NCI-H226 (cell line): ENCODE results near the gene OGDH.
"Not testable (repeated sequence)": the region's sequence is repeated elsewhere in the genome, so short reads cannot be mapped to it uniquely, and the experiment has no call there.

ENCODE experiments used
- DNase-seq: peaks from one replicate; pipeline ENCODE4 v3.0.0-alpha.2; 2015

Gene OGDH

DNA sequence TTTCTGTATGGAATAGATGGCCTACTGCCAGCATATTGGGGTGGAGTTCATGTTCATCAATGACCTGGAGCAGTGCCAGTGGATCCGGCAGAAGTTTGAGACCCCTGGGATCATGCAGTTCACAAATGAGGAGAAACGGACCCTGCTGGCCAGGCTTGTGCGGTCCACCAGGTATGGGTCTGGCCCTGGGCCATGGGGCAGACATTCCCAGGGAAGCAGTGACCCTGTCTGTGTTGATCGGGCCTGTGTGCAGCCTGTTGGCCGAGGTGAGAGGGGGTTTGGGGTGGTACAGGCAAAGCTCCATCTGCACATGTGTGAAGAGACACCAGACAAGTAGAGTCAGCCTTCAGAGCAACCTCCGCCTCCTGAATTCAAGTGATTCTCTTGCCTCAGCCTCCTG, 67.3 kb downstream of the OGDH start:
- no peak for DNase-seq

DNA sequence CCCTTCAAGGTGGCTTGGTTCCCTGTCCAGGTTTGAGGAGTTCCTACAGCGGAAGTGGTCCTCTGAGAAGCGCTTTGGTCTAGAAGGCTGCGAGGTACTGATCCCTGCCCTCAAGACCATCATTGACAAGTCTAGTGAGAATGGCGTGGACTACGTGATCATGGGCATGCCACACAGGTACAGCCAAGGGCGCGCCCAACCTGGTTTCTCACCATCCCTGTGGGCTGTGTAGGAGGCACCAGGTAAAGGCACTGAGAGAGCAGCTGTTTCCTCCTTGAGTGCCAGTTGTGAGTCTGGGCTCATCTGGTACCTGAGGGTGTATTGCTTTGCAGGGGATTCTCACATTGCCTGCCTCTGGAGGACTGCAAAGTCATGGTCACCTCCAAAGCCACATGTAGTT, 68.0 kb downstream of the OGDH start:
- no peak for DNase-seq

GRCh38 chr7:44676776-44677175, 70.3 kb downstream of the OGDH start:
- DNase-seq: no peak

DNA sequence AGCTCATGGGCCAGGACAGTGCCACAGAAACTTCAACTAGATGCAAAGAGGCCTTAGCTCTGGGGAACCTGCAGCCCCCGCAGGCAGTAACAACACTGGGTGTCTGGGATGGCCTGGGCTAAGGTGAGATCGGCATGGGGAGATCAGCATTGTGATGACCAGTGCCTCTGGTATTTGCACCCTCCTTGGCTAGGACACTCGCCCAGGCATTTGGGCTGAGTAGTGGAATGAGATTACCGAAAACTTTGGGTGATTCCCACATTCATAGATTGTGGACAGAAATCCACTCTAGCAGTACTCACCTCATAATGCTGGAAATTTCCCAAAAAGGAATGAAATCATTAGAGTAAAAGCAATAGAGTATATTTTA, 71.7 kb downstream of the OGDH start:
- peak; percentile 94 for DNase-seq

- peak; percentile 96 for DNase-seq
Measured at GRCh38 chr7:44678471-44679179, 72.2 kb downstream of the OGDH start.

DNA sequence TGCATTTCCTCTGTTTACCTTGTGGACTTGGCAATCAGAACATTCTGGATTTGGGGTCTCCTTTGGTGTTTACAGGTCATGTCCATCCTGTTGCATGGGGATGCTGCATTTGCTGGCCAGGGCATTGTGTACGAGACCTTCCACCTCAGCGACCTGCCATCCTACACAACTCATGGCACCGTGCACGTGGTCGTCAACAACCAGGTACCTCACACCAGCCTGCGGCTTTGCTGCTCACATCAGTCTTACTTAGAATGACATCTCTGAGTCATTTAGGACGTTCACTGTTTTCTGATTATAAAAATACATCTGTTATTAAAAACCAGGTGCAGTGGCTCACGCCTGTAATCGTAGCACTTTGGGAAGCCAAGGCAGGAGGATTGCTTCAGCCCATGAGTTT, 75.2 kb downstream of the OGDH start:
- no peak for DNase-seq

DNA sequence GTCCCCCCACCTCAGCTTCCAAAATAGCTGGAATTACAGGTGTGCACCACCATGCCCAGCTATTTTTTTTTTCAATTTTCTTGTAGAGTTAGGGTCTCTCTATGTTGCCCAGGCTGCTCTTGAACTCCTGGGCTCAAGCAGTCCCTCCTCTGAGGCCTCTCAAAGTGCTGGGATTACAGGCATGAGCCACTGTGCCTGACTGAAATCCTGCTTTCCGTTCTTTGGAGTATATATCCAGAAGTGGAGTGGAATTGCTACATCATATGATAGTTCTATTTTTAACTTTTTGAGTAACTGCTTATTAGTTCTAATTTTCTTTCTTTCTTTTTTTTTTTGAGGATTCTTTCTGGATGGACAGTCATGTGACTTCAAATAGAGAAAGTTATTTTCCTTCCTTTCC, 79.3 kb downstream of the OGDH start:
- DNase-seq: no peak

GRCh38 chr7:44689427-44689826, 83.0 kb downstream of the OGDH start:
- DNase-seq: no peak

GRCh38 chr7:44693641-44694313, 87.3 kb downstream of the OGDH start:
- DNase-seq: peak; percentile 76

DNA sequence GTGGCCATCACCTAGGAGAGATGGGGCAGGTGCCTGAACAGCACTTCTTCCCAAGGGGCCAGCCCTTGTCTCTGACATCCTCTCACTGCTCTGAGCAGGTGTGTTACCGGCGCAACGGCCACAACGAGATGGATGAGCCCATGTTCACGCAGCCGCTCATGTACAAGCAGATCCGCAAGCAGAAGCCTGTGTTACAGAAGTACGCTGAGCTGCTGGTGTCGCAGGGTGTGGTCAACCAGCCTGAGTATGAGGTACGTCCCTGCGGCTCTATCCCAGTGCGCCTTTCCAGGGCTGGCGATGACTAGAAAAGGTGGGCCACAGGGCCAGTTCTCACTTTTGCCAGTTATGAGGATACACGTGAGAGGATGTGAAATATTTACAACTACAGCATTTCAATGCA, 87.9 kb downstream of the OGDH start:
- no peak for DNase-seq

GRCh38 chr7:44694766-44695165, 88.3 kb downstream of the OGDH start:
- DNase-seq: no peak

DNA sequence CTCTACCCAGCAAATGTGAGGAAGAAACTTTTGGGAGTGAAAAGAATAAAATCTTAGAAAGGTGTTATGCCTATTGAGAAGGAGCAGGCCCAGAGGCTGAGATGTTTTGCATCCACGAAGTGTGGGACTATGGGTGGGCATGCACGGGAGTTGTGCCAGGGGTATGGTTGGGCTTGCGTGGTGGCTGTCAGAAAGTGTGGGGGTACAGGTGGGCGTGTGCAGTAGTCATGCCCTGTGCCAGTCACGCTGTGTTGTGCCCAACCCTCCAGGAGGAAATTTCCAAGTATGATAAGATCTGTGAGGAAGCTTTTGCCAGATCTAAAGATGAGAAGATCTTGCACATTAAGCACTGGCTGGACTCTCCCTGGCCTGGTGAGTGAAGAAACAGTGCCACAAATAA, 89.3 kb downstream of the OGDH start:
- DNase-seq: no peak

GRCh38 chr7:44696728-44697127, 90.3 kb downstream of the OGDH start:
- DNase-seq: no peak

DNA sequence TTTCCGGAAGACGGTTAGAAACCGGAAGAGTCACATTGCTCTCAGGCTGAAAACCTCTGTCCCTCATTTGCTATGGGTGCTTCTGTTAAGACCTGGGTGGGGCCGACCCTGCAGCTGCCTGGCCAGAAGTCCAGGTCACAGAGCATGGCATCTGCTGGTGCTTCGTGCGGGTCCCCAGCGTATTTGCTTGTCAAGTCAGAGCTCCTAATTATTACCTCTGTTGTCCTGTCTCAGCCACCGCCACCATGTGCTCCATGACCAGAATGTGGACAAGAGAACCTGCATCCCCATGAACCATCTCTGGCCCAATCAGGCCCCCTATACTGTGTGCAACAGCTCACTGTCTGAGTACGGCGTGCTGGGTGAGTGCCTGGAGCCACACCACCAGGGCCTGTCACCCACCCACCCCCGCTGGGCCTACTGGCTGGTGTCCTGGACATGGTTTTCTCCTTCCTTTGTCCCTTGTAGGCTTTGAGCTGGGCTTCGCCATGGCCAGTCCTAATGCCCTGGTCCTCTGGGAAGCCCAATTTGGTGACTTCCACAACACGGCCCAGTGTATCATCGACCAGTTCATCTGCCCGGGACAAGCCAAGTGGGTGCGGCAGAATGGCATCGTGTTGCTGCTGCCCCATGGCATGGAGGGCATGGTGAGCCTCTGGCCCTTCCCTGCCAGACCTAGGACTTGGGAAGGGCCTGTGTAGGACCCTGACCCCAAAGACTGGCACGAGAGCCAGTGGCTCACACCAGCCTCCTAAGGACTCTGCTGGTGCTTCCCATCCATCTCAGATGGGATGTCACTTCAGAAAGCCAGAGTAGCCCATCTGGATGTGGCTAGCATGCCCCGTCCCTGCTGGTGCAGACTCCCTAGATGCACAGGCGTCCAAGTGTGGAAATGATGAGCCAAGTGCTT, 91.0 kb downstream of the OGDH start:
- DNase-seq: no peak

DNA sequence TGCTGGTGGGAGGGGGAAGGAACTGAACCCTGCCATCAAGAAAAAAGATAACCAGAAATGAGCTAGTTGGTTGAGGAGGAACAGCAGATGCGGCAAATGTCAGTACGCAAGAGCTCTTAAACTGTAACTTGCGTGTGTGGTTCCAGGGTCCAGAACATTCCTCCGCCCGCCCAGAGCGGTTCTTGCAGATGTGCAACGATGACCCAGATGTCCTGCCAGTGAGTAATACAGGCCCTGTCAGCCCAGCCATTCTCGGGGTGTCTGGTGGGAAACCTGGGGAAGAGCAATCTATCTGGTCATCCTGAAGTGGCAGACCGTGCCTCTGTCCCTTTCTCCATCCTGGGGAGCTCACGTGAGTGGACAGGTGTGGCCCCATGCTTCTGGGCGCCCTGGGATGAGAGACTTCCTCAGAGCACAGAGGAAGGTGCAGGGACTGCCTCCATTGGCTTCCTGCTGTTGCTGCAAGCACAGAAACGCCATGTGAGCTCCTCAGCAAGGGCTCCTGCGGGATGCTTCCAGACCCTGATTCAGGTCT, 91.7 kb downstream of the OGDH start:
- DNase-seq: no peak

DNA sequence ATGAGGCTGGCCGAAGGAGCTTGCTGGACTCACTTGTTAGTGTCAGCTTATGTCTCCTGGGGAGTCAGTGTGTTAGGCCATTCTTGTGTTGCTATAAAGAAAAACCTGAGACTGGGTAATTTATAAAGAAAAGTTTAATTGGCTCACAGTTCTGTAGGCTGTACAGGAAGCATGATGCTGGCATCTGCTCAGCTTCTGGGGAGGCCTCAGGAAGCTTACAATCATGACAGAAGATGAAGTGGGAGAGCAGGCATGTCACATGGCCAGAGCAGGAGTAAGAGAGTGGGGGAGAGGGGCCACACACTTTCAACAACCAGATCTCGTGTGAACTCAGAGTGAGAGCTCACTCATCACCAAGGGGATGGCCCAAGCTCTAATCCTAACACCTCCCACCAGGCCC, 93.2 kb downstream of the OGDH start:
- not testable (repeated sequence) for DNase-seq

DNA sequence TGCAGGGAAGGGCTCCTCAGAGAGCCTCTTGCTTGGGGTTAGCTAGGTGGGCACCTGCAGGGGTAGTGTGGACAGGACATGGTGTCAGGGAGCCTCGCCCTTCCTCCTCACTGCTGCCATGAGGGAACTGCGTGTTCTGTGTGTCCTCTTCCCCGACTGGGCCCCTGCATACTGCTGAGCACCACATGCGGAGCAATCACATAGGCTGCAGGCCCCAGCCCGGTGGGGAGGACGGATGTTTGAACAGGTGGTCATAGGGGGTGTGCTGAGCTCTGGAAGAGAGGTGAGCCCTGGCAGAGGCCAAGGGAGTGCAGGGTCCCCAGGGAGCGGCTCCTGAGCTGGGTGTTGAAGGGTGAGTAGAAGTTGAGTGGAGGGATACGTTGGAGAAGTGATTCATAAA, 93.9 kb downstream of the OGDH start:
- DNase-seq: no peak

- not testable (repeated sequence) for DNase-seq
Measured at GRCh38 chr7:44703391-44703790, 97.0 kb downstream of the OGDH start.

GRCh38 chr7:44703921-44704320, 97.5 kb downstream of the OGDH start:
- no peak for DNase-seq

- DNase-seq: no peak
Measured at GRCh38 chr7:44705434-44705833, 99.0 kb downstream of the OGDH start.

GRCh38 chr7:44706788-44707557, 100.5 kb downstream of the OGDH start:
- no peak for DNase-seq

DNA sequence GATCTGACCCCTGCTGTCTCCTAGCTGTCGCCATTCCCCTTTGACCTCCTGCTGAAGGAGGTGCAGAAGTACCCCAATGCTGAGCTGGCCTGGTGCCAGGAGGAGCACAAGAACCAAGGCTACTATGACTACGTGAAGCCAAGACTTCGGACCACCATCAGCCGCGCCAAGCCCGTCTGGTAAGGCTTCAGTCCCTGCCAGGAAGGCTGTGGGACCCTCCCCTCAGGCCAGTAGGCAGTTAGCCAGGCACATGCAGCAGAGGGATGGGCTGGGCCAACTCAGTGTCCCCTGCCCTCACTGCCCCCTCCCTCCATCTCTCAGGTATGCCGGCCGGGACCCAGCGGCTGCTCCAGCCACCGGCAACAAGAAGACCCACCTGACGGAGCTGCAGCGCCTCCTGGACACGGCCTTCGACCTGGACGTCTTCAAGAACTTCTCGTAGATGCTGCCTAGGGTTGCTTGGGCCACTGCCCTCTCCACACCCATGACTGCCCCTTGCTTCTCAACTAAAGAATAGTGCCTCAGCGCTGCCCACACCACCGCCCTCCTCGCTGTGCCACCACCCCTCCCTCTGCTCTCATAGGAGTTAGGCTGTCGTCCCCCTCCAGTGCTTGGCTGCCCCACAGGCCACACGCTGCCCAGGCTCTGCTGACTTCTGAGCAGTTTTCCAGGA, 101.3 kb downstream of the OGDH start:
- DNase-seq: no peak
